ENCODE results near the gene MEMO1.

MEMO1 gene

GRCh38 chr2:32003791-32004190, 7.0 kb downstream of the MEMO1 start:
- H3K4me3 ChIP-seq: no peak overlapping the region
- no peak for TF ChIP-seq CTCF (IDR thresholded peaks at IDR 0.05)
- no peak for DNase-seq (ENCODE audit: low spot score)
- no peak overlapping the region for H3K27ac ChIP-seq

GRCh38 chr2:32002406-32002805, 8.4 kb downstream of the MEMO1 start:
- TF ChIP-seq CTCF (IDR thresholded peaks at IDR 0.05): no peak
- H3K27ac ChIP-seq: no peak overlapping the region
- H3K4me3 ChIP-seq: no peak overlapping the region
- DNase-seq (ENCODE audit: low spot score): no peak

- DNase-seq (ENCODE audit: low spot score): no peak
- TF ChIP-seq CTCF (IDR thresholded peaks at IDR 0.05): no peak
- Histone ChIP-seq H3K27ac (no peak overlapping the region), H3K4me3 (no peak overlapping the region)
Measured at GRCh38 chr2:31999438-31999837, 11.4 kb downstream of the MEMO1 start.

- H3K27ac ChIP-seq: no peak overlapping the region
- DNase-seq (ENCODE audit: low spot score): no peak
- no peak for TF ChIP-seq CTCF (IDR thresholded peaks at IDR 0.05)
- H3K4me3 ChIP-seq: no peak overlapping the region
Measured at GRCh38 chr2:31998731-31999383, 12.0 kb downstream of the MEMO1 start.

- TF ChIP-seq CTCF (IDR thresholded peaks at IDR 0.05): no peak
- no peak for DNase-seq (ENCODE audit: low spot score)
- Histone ChIP-seq H3K4me3 (no peak overlapping the region), H3K27ac (no peak overlapping the region)
Measured at GRCh38 chr2:31997653-31998052, 13.2 kb downstream of the MEMO1 start.

GRCh38 chr2:31996571-31997150, 14.1 kb downstream of the MEMO1 start:
- no peak for DNase-seq (ENCODE audit: low spot score)
- no peak for TF ChIP-seq CTCF (IDR thresholded peaks at IDR 0.05)
- H3K27ac ChIP-seq: no peak overlapping the region
- H3K4me3 ChIP-seq: no peak overlapping the region

- no peak for TF ChIP-seq CTCF (IDR thresholded peaks at IDR 0.05)
Measured at GRCh38 chr2:31992934-31993333, 17.9 kb downstream of the MEMO1 start.

More at GRCh38 chr2:31992934-31993333, 17.9 kb downstream of the MEMO1 start:
- Histone ChIP-seq H3K27ac (no peak overlapping the region), H3K4me3 (no peak overlapping the region)
- no peak for DNase-seq (ENCODE audit: low spot score)
